Measurements from ENCODE around the gene C11orf91. TPM values are rescaled to one million over a fixed set of nuclear protein-coding genes. Genes with fewer than 3 reads are reported as not detected.

Gene C11orf91
- total RNA-seq, 4 donors from 2014 or later: not detected

DNA sequence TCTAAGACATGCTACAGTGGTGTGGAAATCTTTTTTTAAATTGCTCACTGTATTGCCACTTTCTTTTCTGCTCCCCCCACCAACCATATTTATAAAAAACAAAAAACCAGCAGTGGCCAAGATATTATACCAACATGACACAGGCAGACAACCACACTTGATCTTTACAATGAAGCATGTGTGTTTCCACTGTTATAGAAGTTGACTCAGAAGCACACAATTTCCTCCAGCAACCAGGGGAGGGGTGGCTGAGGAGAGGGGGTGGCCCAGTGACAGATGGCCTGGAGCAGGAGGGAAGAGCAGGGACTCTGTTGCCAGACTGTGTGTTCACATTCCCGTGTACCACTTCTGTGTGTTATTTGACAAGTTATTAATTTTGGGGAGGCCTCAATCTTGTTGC lies 20.8 kb upstream of the C11orf91 start:
- 27 to 35% methylated on average over 1 of the region's 1 CpG for WGBS, 2 donors
- TF ChIP-seq, protein P1, sequence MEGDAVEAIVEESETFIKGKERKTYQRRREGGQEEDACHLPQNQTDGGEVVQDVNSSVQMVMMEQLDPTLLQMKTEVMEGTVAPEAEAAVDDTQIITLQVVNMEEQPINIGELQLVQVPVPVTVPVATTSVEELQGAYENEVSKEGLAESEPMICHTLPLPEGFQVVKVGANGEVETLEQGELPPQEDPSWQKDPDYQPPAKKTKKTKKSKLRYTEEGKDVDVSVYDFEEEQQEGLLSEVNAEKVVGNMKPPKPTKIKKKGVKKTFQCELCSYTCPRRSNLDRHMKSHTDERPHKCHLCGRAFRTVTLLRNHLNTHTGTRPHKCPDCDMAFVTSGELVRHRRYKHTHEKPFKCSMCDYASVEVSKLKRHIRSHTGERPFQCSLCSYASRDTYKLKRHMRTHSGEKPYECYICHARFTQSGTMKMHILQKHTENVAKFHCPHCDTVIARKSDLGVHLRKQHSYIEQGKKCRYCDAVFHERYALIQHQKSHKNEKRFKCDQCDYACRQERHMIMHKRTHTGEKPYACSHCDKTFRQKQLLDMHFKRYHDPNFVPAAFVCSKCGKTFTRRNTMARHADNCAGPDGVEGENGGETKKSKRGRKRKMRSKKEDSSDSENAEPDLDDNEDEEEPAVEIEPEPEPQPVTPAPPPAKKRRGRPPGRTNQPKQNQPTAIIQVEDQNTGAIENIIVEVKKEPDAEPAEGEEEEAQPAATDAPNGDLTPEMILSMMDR (IDR thresholded peaks at IDR 0.05): no peak
- TF ChIP-seq EP300 (IDR thresholded peaks at IDR 0.05) (peak in 1 of 2 donors; percentile 65), POLR2A (IDR thresholded peaks at IDR 0.05) (no peak)
- no peaks in the 10 kb centered on the region for H3K9me3 ChIP-seq
- peaks cover 0 to 79% (median 40%) of the 10 kb centered on the region in 4 donors for H3K4me1 ChIP-seq
- no peak for DNase-seq (ENCODE audit: low spot score in 2 of 2)
- peak overlapping the region; percentile 8 to 96 (median 79) for H3K27ac ChIP-seq
- H3K27me3 ChIP-seq: no peaks in the 10 kb centered on the region
- H3K4me3 ChIP-seq: no peak overlapping the region
- H3K36me3 ChIP-seq: peaks cover 0 to 61% (median 11%) of the 10 kb centered on the region in 3 donors

DNA sequence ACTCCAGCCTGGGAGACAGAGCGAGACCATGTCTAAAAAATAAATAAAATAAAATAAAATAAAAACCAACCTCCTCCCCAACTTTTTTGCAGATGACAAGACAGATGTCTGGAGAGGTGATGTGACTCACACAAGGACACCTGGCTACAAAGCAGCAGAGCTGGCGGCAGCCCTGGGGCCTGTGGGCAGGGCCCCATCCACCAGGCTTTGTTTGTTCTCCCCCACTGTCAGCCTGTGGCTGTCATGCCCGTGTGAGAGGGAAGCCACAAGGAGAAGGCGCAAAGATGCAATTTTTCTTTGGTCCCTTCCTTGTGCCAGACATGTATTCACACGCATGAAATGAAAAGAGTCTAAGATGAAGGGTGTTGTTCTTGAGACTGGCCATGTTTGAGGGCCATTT lies 19.0 kb upstream of the C11orf91 start:
- no peak overlapping the region for H3K4me3 ChIP-seq
- TF ChIP-seq POLR2A (IDR thresholded peaks at IDR 0.05): no peak
- no peak for TF ChIP-seq EP300 (IDR thresholded peaks at IDR 0.05)
- H3K9me3 ChIP-seq: no peaks in the 10 kb centered on the region
- WGBS, 2 donors: 83 to 85% methylated on average over 5 of the region's 5 CpGs
- peaks cover 0 to 80% (median 44%) of the 10 kb centered on the region in 4 donors for H3K4me1 ChIP-seq
- no peaks in the 10 kb centered on the region for H3K27me3 ChIP-seq
- peaks cover 0 to 71% (median 11%) of the 10 kb centered on the region in 3 donors for H3K36me3 ChIP-seq
- DNase-seq (ENCODE audit: low spot score in 2 of 2): no peak
- H3K27ac ChIP-seq: peak overlapping the region in 2 of 4 donors; percentile 90 to 96

DNA sequence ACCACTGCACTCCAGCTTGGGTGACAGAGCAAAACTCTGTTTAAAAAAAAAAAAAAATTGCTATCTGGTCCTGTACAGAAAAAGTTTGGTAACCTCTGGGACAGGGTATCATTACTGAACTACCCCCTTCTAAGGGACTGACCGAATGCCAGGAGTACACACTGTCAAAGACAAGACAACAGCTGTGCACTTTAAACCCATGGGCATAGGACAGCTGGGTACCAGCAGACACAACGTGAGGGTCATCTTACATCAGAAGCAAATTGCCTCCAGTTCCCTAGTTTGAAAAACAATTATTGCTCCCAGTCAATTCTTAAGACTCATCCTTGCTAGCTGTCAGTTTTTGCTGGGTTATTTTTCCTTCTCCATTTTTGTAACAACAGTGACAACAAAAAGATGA lies 17.8 kb upstream of the C11orf91 start:
- TF ChIP-seq, protein P1 (IDR thresholded peaks at IDR 0.05): no peak
- TF ChIP-seq EP300 (IDR thresholded peaks at IDR 0.05): no peak
- TF ChIP-seq POLR2A (IDR thresholded peaks at IDR 0.05): no peak
- Histone ChIP-seq H3K36me3 (peaks cover 0 to 79% (median 11%) of the 10 kb centered on the region in 3 donors), H3K27ac (no peak overlapping the region), H3K27me3 (no peaks in the 10 kb centered on the region), H3K4me3 (no peak overlapping the region), H3K9me3 (no peaks in the 10 kb centered on the region), H3K4me1 (peaks cover 0 to 80% (median 33%) of the 10 kb centered on the region in 4 donors)
- WGBS, 2 donors: 63 to 77% methylated on average over 2 of the region's 2 CpGs
- no peak for DNase-seq (ENCODE audit: low spot score in 2 of 2)

DNA sequence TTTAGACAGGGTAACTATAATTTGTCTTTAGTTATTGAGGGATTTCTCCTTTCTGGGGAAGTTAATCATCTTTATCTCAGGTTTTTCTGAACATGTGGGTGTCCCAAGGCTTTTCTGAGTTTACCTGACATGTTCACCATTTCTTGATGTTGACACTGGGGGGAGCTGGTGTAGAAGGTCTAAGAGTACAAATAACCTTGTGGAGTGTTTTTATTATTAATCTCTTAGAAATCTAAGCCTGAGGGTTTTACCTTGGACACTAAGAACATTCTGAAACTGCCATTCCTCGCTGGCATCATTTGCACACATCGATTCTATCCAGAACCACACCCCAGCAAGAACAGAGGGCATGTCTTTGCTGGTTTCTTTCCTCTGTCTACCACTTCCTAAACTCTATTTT lies 15.6 kb upstream of the C11orf91 start:
- DNase-seq (ENCODE audit: low spot score in 2 of 2): no peak
- Histone ChIP-seq H3K27me3 (no peaks in the 10 kb centered on the region), H3K4me3 (no peak overlapping the region), H3K27ac (peak overlapping the region in 2 of 4 donors; percentile 45 to 72), H3K9me3 (no peaks in the 10 kb centered on the region), H3K36me3 (peaks cover 0 to 81% (median 11%) of the 10 kb centered on the region in 3 donors), H3K4me1 (peaks cover 0 to 68% (median 17%) of the 10 kb centered on the region in 4 donors)
- TF ChIP-seq, protein P1 (IDR thresholded peaks at IDR 0.05): peak in 3 of 5 experiments; percentile 15 to 25 (median 15)
- TF ChIP-seq EP300 (IDR thresholded peaks at IDR 0.05) (no peak), POLR2A (IDR thresholded peaks at IDR 0.05) (no peak)
- 69 to 77% methylated on average over 2 of the region's 2 CpGs for WGBS, 2 donors

DNA sequence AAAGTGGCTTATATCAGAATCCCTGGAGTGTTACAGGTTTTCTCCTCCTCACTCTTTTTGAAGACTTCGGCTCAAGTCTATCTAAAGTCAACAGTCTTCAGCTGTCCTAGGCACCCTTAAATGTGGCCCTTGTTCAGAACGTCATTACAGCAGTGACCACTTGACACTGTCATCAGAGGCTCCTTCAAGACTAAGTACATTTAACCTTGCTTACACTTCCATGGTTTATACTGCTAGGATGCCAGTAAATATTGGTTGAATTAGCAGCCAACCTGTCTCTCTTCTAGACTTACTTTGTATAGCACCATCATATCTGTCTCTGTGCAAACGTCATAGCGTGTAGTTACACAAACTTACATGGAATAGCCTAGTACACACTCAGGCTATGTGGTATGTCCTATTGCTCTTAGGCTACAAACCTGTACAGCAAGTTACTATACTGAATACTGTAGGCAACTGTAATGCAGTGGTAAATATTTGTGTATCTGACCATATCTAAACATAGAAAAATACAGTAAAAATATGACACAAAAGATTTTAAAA lies 13.3 kb upstream of the C11orf91 start:
- no peak for TF ChIP-seq EP300 (IDR thresholded peaks at IDR 0.05)
- TF ChIP-seq, protein P1 (IDR thresholded peaks at IDR 0.05): no peak
- no peak for TF ChIP-seq POLR2A (IDR thresholded peaks at IDR 0.05)
- H3K4me3 ChIP-seq: no peak overlapping the region
- no peaks in the 10 kb centered on the region for H3K9me3 ChIP-seq
- DNase-seq (ENCODE audit: low spot score in 2 of 2): no peak
- H3K4me1 ChIP-seq: peaks cover 0 to 67% (median 14%) of the 10 kb centered on the region in 4 donors
- H3K27me3 ChIP-seq: no peaks in the 10 kb centered on the region
- peaks cover 0 to 76% (median 15%) of the 10 kb centered on the region in 3 donors for H3K36me3 ChIP-seq
- 47 to 65% methylated on average over 4 of the region's 4 CpGs for WGBS, 2 donors
- peak overlapping the region in 2 of 4 donors; percentile 45 to 72 for H3K27ac ChIP-seq
